Epithelial cell of proximal tubule (primary cell): Measurements from ENCODE around the gene SCGB1C2. TPM values are rescaled to one million over a fixed set of nuclear protein-coding genes. Genes with fewer than 3 reads are reported as not detected.
"Not testable (repeated sequence)": the region's sequence is repeated elsewhere in the genome, so short reads cannot be mapped to it uniquely, and the experiment has no call there.

ENCODE experiments used
- DNase-seq: peaks from one replicate; pipeline ENCODE4 v3.0.0-alpha.2; 2011; ENCODE audit warnings: low read depth
- H3K4me3 ChIP-seq: 2 replicates; pipeline ENCODE4 v1.5.1; 2011; ENCODE audit warnings: low read depth, mild to moderate bottlenecking, low read length
- total RNA-seq: library from RNA; depleted of rRNA; stranded (reverse); fragments of >200 nt; gene quantifications from 2 replicates; pipeline ENCODE4 v1.2.3, GENCODE V29; 2015
- TF ChIP-seq, protein P1 (sequence below): conservative IDR thresholded peaks from 2 replicates; pipeline ENCODE4 v1.5.1; 2012; ENCODE audit warnings: low read depth, mild to moderate bottlenecking, low read length

SCGB1C2 gene
- total RNA-seq, 1 donor from 2014 or later = not detected

DNA sequence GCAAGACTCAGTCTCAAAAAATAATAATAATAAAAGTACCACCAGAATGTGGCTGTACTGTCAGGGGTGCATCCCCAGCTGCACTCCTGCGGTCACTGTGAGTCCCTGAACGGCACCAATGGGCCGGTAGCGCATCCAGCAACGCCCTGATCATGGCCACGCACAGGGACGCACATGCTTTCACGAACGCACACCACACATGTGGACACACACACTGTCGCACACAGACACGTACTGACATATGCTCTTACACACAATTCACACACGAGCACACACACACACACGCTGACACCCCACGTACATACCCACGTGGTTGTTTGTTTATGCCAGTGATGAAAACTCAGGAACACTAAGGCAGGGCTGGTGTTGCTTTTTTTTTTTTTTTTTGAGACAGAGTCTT lies 22.2 kb downstream of the SCGB1C2 start:
- no peak for DNase-seq
- TF ChIP-seq, protein P1, sequence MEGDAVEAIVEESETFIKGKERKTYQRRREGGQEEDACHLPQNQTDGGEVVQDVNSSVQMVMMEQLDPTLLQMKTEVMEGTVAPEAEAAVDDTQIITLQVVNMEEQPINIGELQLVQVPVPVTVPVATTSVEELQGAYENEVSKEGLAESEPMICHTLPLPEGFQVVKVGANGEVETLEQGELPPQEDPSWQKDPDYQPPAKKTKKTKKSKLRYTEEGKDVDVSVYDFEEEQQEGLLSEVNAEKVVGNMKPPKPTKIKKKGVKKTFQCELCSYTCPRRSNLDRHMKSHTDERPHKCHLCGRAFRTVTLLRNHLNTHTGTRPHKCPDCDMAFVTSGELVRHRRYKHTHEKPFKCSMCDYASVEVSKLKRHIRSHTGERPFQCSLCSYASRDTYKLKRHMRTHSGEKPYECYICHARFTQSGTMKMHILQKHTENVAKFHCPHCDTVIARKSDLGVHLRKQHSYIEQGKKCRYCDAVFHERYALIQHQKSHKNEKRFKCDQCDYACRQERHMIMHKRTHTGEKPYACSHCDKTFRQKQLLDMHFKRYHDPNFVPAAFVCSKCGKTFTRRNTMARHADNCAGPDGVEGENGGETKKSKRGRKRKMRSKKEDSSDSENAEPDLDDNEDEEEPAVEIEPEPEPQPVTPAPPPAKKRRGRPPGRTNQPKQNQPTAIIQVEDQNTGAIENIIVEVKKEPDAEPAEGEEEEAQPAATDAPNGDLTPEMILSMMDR = no peak

DNA sequence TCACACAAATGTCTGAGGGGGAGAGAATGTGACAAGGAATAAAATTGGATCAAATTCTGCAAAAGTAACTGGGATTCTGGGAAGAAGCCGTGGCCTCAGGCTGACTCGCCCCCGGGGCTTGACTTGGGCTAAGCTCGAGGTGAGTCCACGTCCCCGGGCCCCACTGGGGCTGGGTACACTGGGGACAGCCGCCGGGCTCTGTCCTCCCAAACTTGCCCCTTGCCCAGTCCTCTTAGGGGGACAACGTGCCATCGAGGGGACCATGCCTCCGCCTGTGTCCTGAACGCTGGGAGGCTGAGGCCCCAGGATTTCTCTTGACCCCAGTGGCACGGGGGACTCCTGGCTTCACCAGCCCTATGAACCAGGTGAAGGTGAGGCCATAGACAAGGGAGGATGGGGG lies 23.0 kb downstream of the SCGB1C2 start:
- H3K4me3 ChIP-seq = no peak overlapping the region
- DNase-seq = no peak
- TF ChIP-seq, protein P1 = no peak

More for the DNA sequence above, 22.2 kb downstream of the SCGB1C2 start:
- H3K4me3 ChIP-seq = no peak overlapping the region

DNA sequence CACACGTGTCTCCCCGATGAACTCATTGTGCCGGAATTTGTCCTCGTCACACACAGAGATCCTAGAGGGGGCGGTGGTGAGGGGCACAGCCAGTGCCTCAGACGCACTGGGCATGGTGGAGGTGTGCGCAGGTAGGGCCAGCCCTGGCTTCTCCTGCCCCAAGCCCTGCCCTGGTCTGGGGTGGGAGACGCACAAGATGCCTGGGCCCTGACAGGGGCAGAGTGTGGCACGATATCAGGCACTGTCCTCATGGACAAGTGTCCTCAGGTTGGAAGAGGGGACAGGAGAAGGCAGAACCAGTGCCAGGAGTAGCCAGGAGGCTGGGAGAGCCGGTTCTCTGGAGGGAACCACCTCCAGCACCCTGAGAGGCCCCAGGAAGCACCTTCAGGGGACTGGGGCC lies 24.1 kb downstream of the SCGB1C2 start:
- no peak for DNase-seq

DNA sequence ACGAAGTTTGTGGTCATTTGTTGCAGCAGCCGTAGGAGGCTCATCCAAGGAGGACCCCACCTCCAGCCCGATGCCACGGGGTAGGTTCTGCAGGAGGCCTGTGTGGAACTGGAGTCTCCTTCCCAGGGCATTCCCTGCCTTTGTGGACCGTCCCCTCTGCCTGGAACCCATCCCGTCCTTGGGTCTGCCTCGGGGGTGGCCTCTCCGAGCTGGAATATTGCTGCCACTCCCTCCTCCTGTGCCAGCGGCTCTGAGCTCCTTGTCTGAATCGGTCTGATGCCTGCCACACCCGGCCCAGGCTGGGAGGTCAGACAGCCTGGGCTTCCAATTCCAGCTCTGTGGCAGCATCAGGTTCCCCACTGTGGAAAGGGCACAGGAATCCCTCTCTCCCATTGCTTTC lies 25.3 kb downstream of the SCGB1C2 start:
- no peak for DNase-seq
- TF ChIP-seq, protein P1 = no peak
- no peak overlapping the region for H3K4me3 ChIP-seq

More for the DNA sequence above, 24.1 kb downstream of the SCGB1C2 start:
- TF ChIP-seq, protein P1 = no peak
- no peak overlapping the region for H3K4me3 ChIP-seq

DNA sequence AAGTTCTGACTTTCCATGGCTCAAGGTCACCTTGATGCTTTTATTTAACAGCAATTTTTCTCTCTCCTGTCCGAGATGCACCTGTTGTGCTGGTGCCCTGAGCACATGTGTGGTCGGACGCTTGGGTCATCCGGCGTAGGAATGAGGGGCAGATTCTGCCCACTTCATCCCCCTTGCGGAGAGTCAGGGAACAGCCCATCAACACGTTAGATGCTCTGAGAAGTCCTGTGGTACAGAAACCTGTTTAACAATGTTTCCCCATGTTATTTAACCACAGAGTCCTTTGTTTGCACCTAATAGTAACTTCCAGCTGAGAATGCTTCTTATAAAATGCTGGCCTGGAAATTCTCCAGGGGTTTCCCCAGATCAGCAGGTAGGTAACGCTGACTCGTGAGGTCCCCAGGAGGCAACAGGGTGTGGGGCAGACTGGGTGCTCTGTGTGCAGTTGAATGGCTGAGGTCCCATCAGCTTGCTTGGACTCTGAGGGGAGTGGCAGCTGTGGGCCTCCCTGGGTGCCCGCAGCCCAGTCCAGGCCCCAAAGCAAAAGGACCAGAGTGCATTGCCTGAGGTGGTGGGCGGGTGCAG lies 26.2 kb downstream of the SCGB1C2 start:
- TF ChIP-seq, protein P1 = peak; percentile 16
- H3K4me3 ChIP-seq = no peak overlapping the region
- DNase-seq = no peak

DNA sequence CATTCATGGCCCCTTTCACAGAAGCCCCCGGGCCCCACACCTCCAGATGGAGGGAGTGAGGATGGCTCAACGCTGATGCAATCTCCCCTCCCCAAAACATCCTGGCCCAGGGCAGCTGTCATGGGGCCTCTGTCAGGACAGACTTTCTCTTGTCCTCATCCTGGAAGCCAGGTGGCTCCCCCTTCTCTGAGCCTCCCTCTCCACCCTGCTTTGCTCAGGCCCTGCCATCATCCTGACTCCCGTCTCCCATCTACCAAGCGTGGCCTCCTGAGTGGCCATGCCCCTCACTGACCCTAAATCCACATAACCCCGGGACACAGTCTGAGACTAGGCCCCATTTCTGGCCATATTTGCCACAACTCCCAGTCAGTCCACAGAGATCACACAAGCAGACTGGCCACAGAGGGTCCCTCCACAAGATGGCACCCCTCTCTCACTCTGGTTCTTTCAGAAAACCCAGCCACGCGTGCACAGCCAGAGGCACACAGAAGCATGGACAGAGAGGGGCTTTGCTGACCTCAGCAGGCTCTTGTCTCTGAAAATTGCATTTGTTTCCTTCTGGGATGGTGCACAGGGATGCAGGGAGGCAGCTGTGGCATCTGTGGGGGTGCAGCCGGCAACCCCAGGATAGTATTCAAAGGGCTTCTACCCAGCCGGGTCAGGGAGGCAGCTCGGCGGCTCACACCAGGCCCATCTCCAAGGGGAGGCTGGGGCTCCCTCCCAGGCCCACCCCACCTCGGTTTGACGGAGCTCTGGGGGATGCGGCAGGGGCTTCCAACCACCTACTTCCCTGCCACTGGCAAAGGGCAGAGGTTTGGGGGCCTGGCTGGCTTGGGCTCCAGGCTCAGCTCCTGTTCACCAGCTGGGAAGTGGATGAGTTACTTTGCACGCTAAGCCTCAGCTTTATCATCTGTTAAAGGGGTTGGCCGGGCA lies 27.2 kb downstream of the SCGB1C2 start:
- no peak overlapping the region for H3K4me3 ChIP-seq
- TF ChIP-seq, protein P1 = peak; percentile 67
- no peak for DNase-seq

DNA sequence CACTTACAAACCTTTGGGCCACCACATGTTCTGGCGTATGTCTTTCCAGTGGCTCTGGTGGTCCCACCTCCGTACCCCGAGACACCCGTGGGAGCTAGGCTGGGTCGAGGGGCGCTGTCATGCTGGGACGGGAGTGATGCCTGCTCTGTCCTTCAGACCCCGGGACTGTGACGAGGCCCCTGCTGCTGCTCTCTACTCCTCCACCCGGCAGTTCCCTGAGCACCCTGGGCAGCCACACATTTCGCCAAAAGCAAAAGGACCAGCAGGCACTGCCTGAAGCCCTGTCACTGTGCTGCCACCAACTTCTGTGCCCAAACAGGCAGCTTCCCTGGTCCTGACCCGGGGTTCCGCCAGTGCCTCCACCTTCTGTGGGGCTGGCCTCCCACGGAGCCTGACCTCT lies 28.6 kb downstream of the SCGB1C2 start:
- TF ChIP-seq, protein P1 = no peak
- DNase-seq = no peak
- no peak overlapping the region for H3K4me3 ChIP-seq

DNA sequence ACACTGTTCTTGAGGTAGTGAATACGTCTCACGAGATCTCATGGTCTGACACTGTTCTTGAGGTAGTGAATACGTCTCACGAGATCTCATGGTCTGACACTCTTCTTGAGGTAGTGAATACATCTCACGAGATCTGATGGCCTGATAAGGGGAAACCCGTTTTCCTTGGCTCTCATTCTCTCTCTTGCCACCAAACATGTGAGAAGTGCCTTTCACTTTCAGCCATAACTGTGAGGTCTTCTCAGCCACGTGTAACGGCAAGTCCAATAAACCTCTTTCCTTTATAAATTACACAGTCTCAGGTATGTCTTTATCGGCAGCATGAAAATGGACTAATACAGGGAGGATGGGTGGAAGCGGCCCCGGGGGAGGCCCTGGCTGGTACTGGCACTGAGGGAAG lies 31.2 kb downstream of the SCGB1C2 start:
- not testable (repeated sequence) for DNase-seq, H3K4me3 ChIP-seq
